OCI-LY7 (cell line): ENCODE results near the gene DHX15.

Source experiments
- CTCF ChIP-seq: fragments of 200-600 bp; sonication (generic); conservative IDR thresholded peaks from 2 replicates; pipeline ENCODE4 v1.5.1; 2014; ENCODE audit warnings: mild to moderate bottlenecking, antibody characterized with exemption, low read length, moderate library complexity, mixed read lengths
- EZH2phosphoT487 ChIP-seq: fragments of 200-600 bp; sonication (generic); IDR thresholded peaks from 2 replicates; pipeline ENCODE4 v1.6.1; 2018; ENCODE audit warnings: low read depth, borderline replicate concordance, mild to moderate bottlenecking, mixed run types, antibody characterized with exemption, low read length, moderate library complexity, mixed read lengths

GRCh38 chr4:24595659-24596058, 11.3 kb upstream of the DHX15 start:
- TF ChIP-seq EZH2phosphoT487 (no peak), CTCF (no peak)
